Fibroblast of lung (primary cell): ENCODE data around the gene TMEM72. TPM values are rescaled to one million over a fixed set of nuclear protein-coding genes. Genes with fewer than 3 reads are reported as not detected.

Experiments
- DNase-seq, 2 donors: peaks; one replicate each; pipeline versions ENCODE4 v3.0.0 to v3.0.0-alpha.2; 2010; ENCODE audit warnings: low read depth in 2 of 2
- H2AFZ ChIP-seq: 2 replicates; pipeline ENCODE4 v1.5.1; 2012; ENCODE audit warnings: low read length, control low read depth, inconsistent platforms
- H3K27ac ChIP-seq: 2 replicates; pipeline ENCODE4 v1.5.1; 2011; ENCODE audit warnings: low read length, control low read depth; ENCODE audit not compliant: insufficient read depth
- H3K27me3 ChIP-seq: 2 replicates; pipeline ENCODE4 v1.5.1; 2011; ENCODE audit warnings: mild to moderate bottlenecking, low read length; ENCODE audit not compliant: control insufficient read depth, insufficient read depth
- H3K36me3 ChIP-seq: 2 replicates; pipeline ENCODE4 v1.5.1; 2011; ENCODE audit warnings: low read length; ENCODE audit not compliant: control insufficient read depth, insufficient read depth
- H3K4me1 ChIP-seq: 2 replicates; pipeline ENCODE4 v1.5.1; 2011; ENCODE audit warnings: low read length; ENCODE audit not compliant: control insufficient read depth, insufficient read depth; ENCODE audit errors: extremely low read depth
- H3K4me2 ChIP-seq: 2 replicates; pipeline ENCODE4 v1.5.1; 2011; ENCODE audit warnings: low read length, control low read depth; ENCODE audit not compliant: insufficient read depth; ENCODE audit errors: extremely low read depth
- H3K4me3 ChIP-seq, 4 experiments: fragments of 200-600 bp in 1 of 4; sonication (generic) in 1 of 4; replicated peaks in 1 of 4; 2 replicates each; pipeline ENCODE4 v1.5.1; 2011 to 2016; ENCODE audit warnings: low read length in 4 of 4, low read depth in 3 of 4, mild to moderate bottlenecking in 3 of 4, control low read depth in 2 of 4, inconsistent platforms in 1 of 4, mixed read lengths in 1 of 4; ENCODE audit not compliant: insufficient read depth in 1 of 4; ENCODE audit errors: control extremely low read depth in 1 of 4
- H3K79me2 ChIP-seq: 2 replicates; pipeline ENCODE4 v1.5.1; 2012; ENCODE audit warnings: mild to moderate bottlenecking, low read length, inconsistent platforms; ENCODE audit not compliant: control insufficient read depth, insufficient read depth
- H3K9ac ChIP-seq: 2 replicates; pipeline ENCODE4 v1.5.1; 2011; ENCODE audit warnings: mild to moderate bottlenecking, low read length, control low read depth; ENCODE audit not compliant: insufficient read depth
- H3K9me3 ChIP-seq: 2 replicates; pipeline ENCODE4 v1.5.1; 2012; ENCODE audit warnings: low read depth, low read length; ENCODE audit not compliant: control insufficient read depth, insufficient read depth
- H4K20me1 ChIP-seq: 2 replicates; pipeline ENCODE4 v1.5.1; 2011; ENCODE audit warnings: low read length; ENCODE audit not compliant: control insufficient read depth, insufficient read depth; ENCODE audit errors: extremely low read depth
- CTCF ChIP-seq, 2 donors: IDR thresholded peaks in 1 of 2; conservative IDR thresholded peaks in 1 of 2; 1 replicate in 1 of 2; 2 replicates in 1 of 2; pipeline ENCODE4 v1.5.1; 2011 to 2012; ENCODE audit warnings: low read length in 2 of 2, control low read depth in 1 of 2, inconsistent platforms in 1 of 2, low read depth in 1 of 2, mild to moderate bottlenecking in 1 of 2
- EZH2 ChIP-seq: IDR thresholded peaks from 2 replicates; pipeline ENCODE4 v1.5.1; 2012; ENCODE audit warnings: low read length, control low read depth, mild to moderate bottlenecking; ENCODE audit errors: missing control alignments
- polyA plus RNA-seq, 2 donors: library from polyadenylated mRNA; depleted of rRNA in 1 of 2; stranded (reverse) in 1 of 2; unstranded in 1 of 2; fragments of >200 nt; gene quantifications; 2 replicates each; pipeline ENCODE4 v1.2.1, GENCODE V29; 2011 to 2012; ENCODE audit warnings: missing spikeins in 1 of 2
- total RNA-seq: library from RNA; depleted of rRNA; stranded (reverse); fragments of >200 nt; gene quantifications from 2 replicates; pipeline ENCODE4 v1.2.1, GENCODE V29; 2014

TMEM72 gene
- total and polyA plus RNA-seq, 2 donors (not counting 1 experiment from before 2014, with no cell fraction given), result not detected

DNA sequence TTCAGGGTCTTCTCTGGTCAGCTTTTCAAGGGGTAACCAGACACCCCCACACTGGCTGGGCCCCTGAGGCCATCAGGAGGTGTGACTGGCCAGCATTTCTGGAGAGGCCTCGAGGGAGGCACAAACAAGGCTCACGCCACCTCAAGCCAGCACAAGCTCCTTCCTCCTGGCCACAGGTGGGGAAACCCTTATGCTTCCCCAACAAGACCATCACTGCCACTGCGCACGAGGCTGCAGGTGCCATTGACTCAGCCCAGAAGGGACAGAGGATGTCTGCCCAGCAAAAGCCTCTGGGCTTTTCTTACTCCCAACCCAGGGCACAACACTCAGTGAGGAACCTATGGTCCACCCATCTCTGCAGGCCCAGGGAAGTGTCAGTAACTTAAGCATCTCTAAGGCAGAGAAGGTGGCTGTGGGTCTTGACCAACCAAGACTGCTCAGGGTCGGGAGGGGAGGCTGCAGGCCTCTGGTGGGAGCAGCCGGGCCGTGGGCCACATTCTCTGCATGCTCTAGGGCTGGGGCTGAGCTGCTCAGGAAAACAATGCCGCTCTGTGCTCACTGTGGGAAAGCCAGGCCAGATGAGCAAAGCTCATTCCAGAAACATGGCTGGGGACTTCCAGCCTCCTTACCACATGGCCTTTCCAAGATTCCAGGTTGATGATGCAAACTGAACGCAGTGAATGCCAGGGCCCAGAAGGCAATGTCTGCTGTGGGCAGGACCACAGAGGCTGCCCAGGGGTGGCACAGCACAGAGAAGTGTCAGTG lies 24.2 kb downstream of the TMEM72 start:
- no peak overlapping the region for H3K9ac ChIP-seq
- H3K79me2 ChIP-seq, result no peaks in the 10 kb centered on the region
- no peaks in the 10 kb centered on the region for H3K36me3 ChIP-seq
- H3K27me3 ChIP-seq, result no peaks in the 10 kb centered on the region
- no peaks in the 10 kb centered on the region for H3K9me3 ChIP-seq
- no peak overlapping the region for H2AFZ ChIP-seq
- TF ChIP-seq EZH2, result no peak
- no peak for TF ChIP-seq CTCF (conservative IDR thresholded peaks at IDR 0.05 in 1 of 2, IDR thresholded peaks at IDR 0.05 in 1 of 2; ENCODE audit: low read depth in 1 of 2, low read length in 2 of 2)
- H3K4me3 ChIP-seq, result no peak overlapping the region
- H3K4me2 ChIP-seq, result no peak overlapping the region
- H3K4me1 ChIP-seq, result no peaks in the 10 kb centered on the region
- no peaks in the 10 kb centered on the region for H4K20me1 ChIP-seq
- no peak overlapping the region for H3K27ac ChIP-seq
- peak; percentile 52 to 98 for DNase-seq

DNA sequence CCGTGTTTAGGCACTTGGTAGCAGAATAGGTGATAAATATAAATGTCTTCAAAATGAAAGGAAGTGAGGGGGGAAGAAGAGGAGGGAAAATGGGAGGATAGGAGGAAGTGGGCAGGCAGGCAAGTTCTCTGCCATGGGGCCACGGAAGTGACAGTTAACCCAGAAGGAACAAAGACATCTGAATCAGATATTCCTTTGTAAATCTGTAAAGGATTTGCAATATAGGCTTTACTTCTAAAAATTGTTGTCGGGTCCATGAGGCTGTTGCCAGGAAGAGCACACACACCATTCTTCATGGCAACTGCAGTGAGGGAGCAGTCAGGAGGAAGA lies 24.8 kb downstream of the TMEM72 start:
- Histone ChIP-seq H3K4me1 (no peaks in the 10 kb centered on the region), H3K4me2 (no peak overlapping the region), H3K27ac (no peak overlapping the region), H3K4me3 (no peak overlapping the region), H3K9ac (no peak overlapping the region), H3K36me3 (no peaks in the 10 kb centered on the region), H3K27me3 (no peaks in the 10 kb centered on the region), H2AFZ (no peak overlapping the region), H4K20me1 (no peaks in the 10 kb centered on the region), H3K79me2 (no peaks in the 10 kb centered on the region), H3K9me3 (no peaks in the 10 kb centered on the region)
- DNase-seq, result no peak
- TF ChIP-seq EZH2 (no peak), CTCF (conservative IDR thresholded peaks at IDR 0.05 in 1 of 2, IDR thresholded peaks at IDR 0.05 in 1 of 2; ENCODE audit: low read depth in 1 of 2, low read length in 2 of 2) (no peak)

GRCh38 chr10:44936314-44936975 lies 25.3 kb downstream of the TMEM72 start:
- no peaks in the 10 kb centered on the region for H3K9me3 ChIP-seq
- no peaks in the 10 kb centered on the region for H3K27me3 ChIP-seq
- no peak overlapping the region for H3K4me3 ChIP-seq
- no peaks in the 10 kb centered on the region for H4K20me1 ChIP-seq
- no peak overlapping the region for H3K27ac ChIP-seq
- no peaks in the 10 kb centered on the region for H3K36me3 ChIP-seq
- no peak overlapping the region for H3K4me2 ChIP-seq
- TF ChIP-seq EZH2, result no peak
- TF ChIP-seq CTCF (conservative IDR thresholded peaks at IDR 0.05 in 1 of 2, IDR thresholded peaks at IDR 0.05 in 1 of 2; ENCODE audit: low read depth in 1 of 2, low read length in 2 of 2), result no peak
- no peak for DNase-seq
- no peak overlapping the region for H3K9ac ChIP-seq
- no peak overlapping the region for H2AFZ ChIP-seq
- no peaks in the 10 kb centered on the region for H3K4me1 ChIP-seq
- no peaks in the 10 kb centered on the region for H3K79me2 ChIP-seq
